HL-60/S4 (cell line): ENCODE measurements around the gene CNNM4.

Source experiments
- in situ Hi-C: fragments of 300-500 bp; cut with MboI; formaldehyde crosslinking; loops from 2 replicates; pipeline ENCODE4 v1.14.3; 2022; ENCODE audit warnings: low sequenced_read_pairs

CNNM4 gene

GRCh38 chr2:96758987-96759386, 1.7 kb upstream of the CNNM4 start:
- in situ Hi-C loops = no loop called here

- in situ Hi-C loops = no loop called here
Observed at GRCh38 chr2:96759548-96759947, 1.2 kb upstream of the CNNM4 start.

- in situ Hi-C loops = no loop called here
Observed at GRCh38 chr2:96760986-96761832, 507 bp downstream of the CNNM4 start.

GRCh38 chr2:96762529-96763311, 2.0 kb downstream of the CNNM4 start:
- in situ Hi-C loops = no loop called here

- in situ Hi-C loops = no loop called here
Observed at GRCh38 chr2:96763511-96764252, 3.0 kb downstream of the CNNM4 start.

- in situ Hi-C loops = no loop called here
Observed at GRCh38 chr2:96764253-96764637, 3.5 kb downstream of the CNNM4 start.

- in situ Hi-C loops = no loop called here
Observed at GRCh38 chr2:96767135-96767871, 6.6 kb downstream of the CNNM4 start.

GRCh38 chr2:96768083-96768561, 7.4 kb downstream of the CNNM4 start:
- in situ Hi-C loops = no loop called here

GRCh38 chr2:96769814-96770213, 9.1 kb downstream of the CNNM4 start:
- in situ Hi-C loops = no loop called here

- in situ Hi-C loops = no loop called here
Observed at GRCh38 chr2:96770442-96771202, 9.9 kb downstream of the CNNM4 start.

- in situ Hi-C loops = no loop called here
Observed at GRCh38 chr2:96771796-96772618, 11.3 kb downstream of the CNNM4 start.

GRCh38 chr2:96772903-96773671, 12.4 kb downstream of the CNNM4 start:
- in situ Hi-C loops = no loop called here

- in situ Hi-C loops = no loop called here
Observed at GRCh38 chr2:96773922-96774321, 13.2 kb downstream of the CNNM4 start.

- in situ Hi-C loops = no loop called here
Observed at GRCh38 chr2:96775160-96775559, 14.5 kb downstream of the CNNM4 start.

- in situ Hi-C loops = no loop called here
Observed at GRCh38 chr2:96783388-96783787, 22.7 kb downstream of the CNNM4 start.

GRCh38 chr2:96787411-96787810, 26.7 kb downstream of the CNNM4 start:
- in situ Hi-C loops = no loop called here

- in situ Hi-C loops = no loop called here
Observed at GRCh38 chr2:96788442-96789244, 27.9 kb downstream of the CNNM4 start.

- in situ Hi-C loops = no loop called here
Observed at GRCh38 chr2:96789245-96789617, 28.5 kb downstream of the CNNM4 start.
